IMR-90 (cell line): ENCODE data around the gene DYSF. TPM values are rescaled to one million over a fixed set of nuclear protein-coding genes. Genes with fewer than 3 reads are reported as not detected.

Source experiments
- ATAC-seq: fragments of 200-7000 bp; cut with Tn5 transposase; 2 replicates; pipeline ENCODE4 v1.9.1; 2020; ENCODE audit warnings: low read depth, mild to moderate bottlenecking, moderate library complexity
- BruUV-seq: library from RNA; stranded (reverse); fragments of 400-500 nt; replicated peaks from 2 replicates; lab custom pipeline; 2021; lab: Mats Ljungman, UMichigan
- CTCF ChIA-PET: fragments of 300-600 bp; formaldehyde crosslinking; extraction: SDS; loops from one replicate; lab custom pipeline; 2021; ENCODE audit warnings: antibody characterized with exemption; lab: Yijun Ruan, JAX
- POLR2A ChIA-PET: fragments of 300-600 bp; sonication (Branson Sonifier 250); formaldehyde crosslinking; loops from one replicate; lab custom pipeline; 2022; ENCODE audit warnings: antibody characterized with exemption; ENCODE audit not compliant: unreplicated experiment; lab: Charles Lee
- DNase-seq: peaks from one replicate; pipeline ENCODE4 v3.0.0; 2013
- H2AFZ ChIP-seq: replicated peaks from 2 replicates; pipeline ENCODE3; 2013; ENCODE audit warnings: low read length, mild to moderate bottlenecking; ENCODE audit not compliant: poor library complexity
- H2AK5ac ChIP-seq: 2 replicates; pipeline ENCODE4 v1.6.1; 2013; ENCODE audit warnings: low read depth, low read length, inconsistent platforms
- H2AK9ac ChIP-seq: replicated peaks from 2 replicates; pipeline ENCODE3; 2013; ENCODE audit warnings: mild to moderate bottlenecking, low read depth, low read length, moderate library complexity; ENCODE audit not compliant: poor library complexity
- H2BK120ac ChIP-seq: 2 replicates; pipeline ENCODE4 v1.6.1; 2013; ENCODE audit warnings: low read depth, low read length, inconsistent platforms
- H2BK15ac ChIP-seq: 3 replicates; pipeline ENCODE4 v1.6.1; 2013; ENCODE audit warnings: low read depth, low read length, inconsistent platforms
- H2BK20ac ChIP-seq: 2 replicates; pipeline ENCODE4 v1.6.1; 2013; ENCODE audit warnings: low read depth, mild to moderate bottlenecking, inconsistent platforms, low read length, moderate library complexity
- H2BK5ac ChIP-seq: 2 replicates; pipeline ENCODE4 v1.6.1; 2013; ENCODE audit warnings: mild to moderate bottlenecking, low read depth, low read length, inconsistent platforms; ENCODE audit not compliant: poor library complexity, severe bottlenecking
- H3K14ac ChIP-seq: replicated peaks from 2 replicates; pipeline ENCODE4 v1.6.1; 2013; ENCODE audit warnings: low read depth, low read length, inconsistent platforms
- H3K18ac ChIP-seq: 2 replicates; pipeline ENCODE4 v1.6.1; 2013; ENCODE audit warnings: low read depth, low read length, control low read depth
- H3K23ac ChIP-seq: 2 replicates; pipeline ENCODE4 v1.6.1; 2013; ENCODE audit warnings: low read depth, low read length, inconsistent platforms
- H3K27ac ChIP-seq: 2 replicates; pipeline ENCODE4 v1.5.1; 2013; ENCODE audit warnings: mild to moderate bottlenecking, control low read depth, low read length; ENCODE audit not compliant: insufficient read depth
- H3K27me3 ChIP-seq: 2 replicates; pipeline ENCODE4 v1.6.1; 2013; ENCODE audit warnings: low read length; ENCODE audit not compliant: control insufficient read depth, insufficient read depth
- H3K36me3 ChIP-seq: 2 replicates; pipeline ENCODE4 v1.6.1; 2013; ENCODE audit warnings: low read length, mixed read lengths; ENCODE audit not compliant: control insufficient read depth, insufficient read depth
- H3K4ac ChIP-seq: 2 replicates; pipeline ENCODE4 v1.6.1; 2013; ENCODE audit warnings: low read depth, low read length, inconsistent platforms
- H3K4me1 ChIP-seq: 2 replicates; pipeline ENCODE4 v1.6.1; 2013; ENCODE audit warnings: low read length, mixed read lengths; ENCODE audit not compliant: control insufficient read depth, insufficient read depth
- H3K4me2 ChIP-seq: 2 replicates; pipeline ENCODE4 v1.6.1; 2013; ENCODE audit warnings: low read depth, mild to moderate bottlenecking, control low read depth, low read length, moderate library complexity
- H3K4me3 ChIP-seq: 2 replicates; pipeline ENCODE4 v1.5.1; 2013; ENCODE audit warnings: low read depth, mild to moderate bottlenecking, control low read depth, low read length, moderate library complexity; ENCODE audit not compliant: insufficient read depth
- H3K56ac ChIP-seq: 2 replicates; pipeline ENCODE4 v1.6.1; 2013; ENCODE audit warnings: low read length, inconsistent platforms; ENCODE audit not compliant: insufficient read depth; ENCODE audit errors: extremely low read depth
- H3K79me1 ChIP-seq, 2 experiments: 2 replicates each; pipeline ENCODE4 v1.6.1; 2013; ENCODE audit warnings: low read length in 2 of 2, inconsistent platforms in 1 of 2, low read depth in 1 of 2
- H3K9ac ChIP-seq: 2 replicates; pipeline ENCODE4 v1.6.1; 2013; ENCODE audit warnings: low read depth, low read length, control low read depth
- H3K9me1 ChIP-seq: 2 replicates; pipeline ENCODE4 v1.6.1; 2013; ENCODE audit warnings: low read length, inconsistent platforms; ENCODE audit not compliant: insufficient read depth
- H3K9me3 ChIP-seq: 2 replicates; pipeline ENCODE4 v1.6.1; 2013; ENCODE audit warnings: low read length; ENCODE audit not compliant: control insufficient read depth, insufficient read depth
- H4K20me1 ChIP-seq: 2 replicates; pipeline ENCODE4 v1.6.1; 2013; ENCODE audit warnings: low read length, inconsistent platforms; ENCODE audit not compliant: insufficient read depth
- H4K5ac ChIP-seq: 2 replicates; pipeline ENCODE4 v1.6.1; 2013; ENCODE audit warnings: mild to moderate bottlenecking, low read depth, low read length, control low read depth
- H4K8ac ChIP-seq, 2 experiments: 2 replicates each; pipeline ENCODE4 v1.6.1; 2013; ENCODE audit warnings: low read depth in 2 of 2, low read length in 2 of 2, control low read depth in 1 of 2, inconsistent platforms in 1 of 2
- H4K91ac ChIP-seq: 2 replicates; pipeline ENCODE4 v1.6.1; 2013; ENCODE audit warnings: low read depth, low read length, inconsistent platforms; ENCODE audit not compliant: insufficient read depth
- BHLHE40 ChIP-seq: fragments of 150-350 bp; IDR thresholded peaks from 2 replicates; pipeline ENCODE4 v1.6.1; 2016; ENCODE audit warnings: mild to moderate bottlenecking, low read depth, low read length
- CEBPB ChIP-seq: IDR thresholded peaks from 2 replicates; pipeline ENCODE4 v1.6.1; 2012; ENCODE audit warnings: low read depth, low read length, improper control_type of control experiment
- CTCF ChIP-seq: conservative IDR thresholded peaks from 2 replicates; pipeline ENCODE4 v1.5.1; 2012; ENCODE audit warnings: mild to moderate bottlenecking, low read depth, low read length, improper control_type of control experiment
- ELK1 ChIP-seq: fragments of 150-350 bp; IDR thresholded peaks from 2 replicates; pipeline ENCODE4 v1.6.1; 2016; ENCODE audit warnings: low read depth, mild to moderate bottlenecking, low read length, moderate library complexity, borderline replicate concordance
- FOS ChIP-seq: fragments of 150-350 bp; IDR thresholded peaks from 2 replicates; pipeline ENCODE4 v1.6.1; 2016; ENCODE audit warnings: low read depth, low read length
- MAFK ChIP-seq: IDR thresholded peaks from 2 replicates; pipeline ENCODE4 v1.6.1; 2012; ENCODE audit warnings: low read depth, low read length, improper control_type of control experiment
- MAZ ChIP-seq: IDR thresholded peaks from 2 replicates; pipeline ENCODE4 v1.6.1; 2012; ENCODE audit warnings: low read depth, mild to moderate bottlenecking, low read length, improper control_type of control experiment, moderate library complexity, borderline replicate concordance
- MXI1 ChIP-seq: IDR thresholded peaks from 2 replicates; pipeline ENCODE4 v1.6.1; 2012; ENCODE audit warnings: low read depth, mild to moderate bottlenecking, low read length, moderate library complexity, borderline replicate concordance
- NFE2L2 ChIP-seq: fragments of 150-350 bp; IDR thresholded peaks from 2 replicates; pipeline ENCODE4 v1.6.1; 2016; ENCODE audit warnings: low read depth, mild to moderate bottlenecking, low read length
- POLR2A ChIP-seq: IDR thresholded peaks from 2 replicates; pipeline ENCODE4 v1.6.1; 2012; ENCODE audit warnings: mild to moderate bottlenecking, low read depth, low read length
- RAD21 ChIP-seq: IDR thresholded peaks from 2 replicates; pipeline ENCODE4 v1.6.1; 2012; ENCODE audit warnings: low read length, improper control_type of control experiment
- RCOR1 ChIP-seq: IDR thresholded peaks from 2 replicates; pipeline ENCODE4 v1.6.1; 2012; ENCODE audit warnings: mild to moderate bottlenecking, low read length, improper control_type of control experiment; ENCODE audit not compliant: insufficient replicate concordance
- RFX5 ChIP-seq: IDR thresholded peaks from 2 replicates; pipeline ENCODE4 v1.8.0; 2012; ENCODE audit warnings: low read depth, mild to moderate bottlenecking, low read length, moderate library complexity
- USF2 ChIP-seq: fragments of 150-350 bp; IDR thresholded peaks from 2 replicates; pipeline ENCODE4 v1.6.1; 2017; ENCODE audit warnings: mild to moderate bottlenecking, antibody characterized with exemption, low read length, low read depth
- WGBS, 2 experiments: methylation state at CpG; one replicate each; pipeline versions ENCODE4 v1.1.5 to v1.1.7; 2013; ENCODE audit warnings: missing lambda C conversion rate in 2 of 2; ENCODE audit not compliant: insufficient read length in 1 of 2; ENCODE audit errors: extremely low coverage in 2 of 2; 5-methylcytosine and 5-hydroxymethylcytosine counted together
- dilution Hi-C: fragments of 300-500 bp; cut with HindIII; formaldehyde crosslinking; loops from one replicate; pipeline ENCODE4 v1.14.3; 2018; ENCODE audit warnings: low sequenced_read_pairs; ENCODE audit not compliant: unreplicated experiment
- in situ Hi-C: fragments of 300-500 bp; cut with MboI; formaldehyde crosslinking; loops from 3 replicates; pipeline ENCODE4 v1.14.3; 2019; ENCODE audit warnings: low sequenced_read_pairs, inconsistent platforms, mixed read lengths
- intact Hi-C: fragments of 100-400 bp; cut with micrococcal nuclease; formaldehyde crosslinking; loops from 2 replicates; pipeline ENCODE4 v1.10.0; 2022
- polyA plus RNA-seq, 3 experiments: library from polyadenylated mRNA; depleted of rRNA; stranded (reverse); fragments of >200 nt; gene quantifications; 2 replicates each; pipeline ENCODE4 v1.2.3, GENCODE V29; 2012; ENCODE audit warnings: low replicate concordance in 1 of 3
- total RNA-seq: library from RNA; depleted of rRNA; stranded (reverse); fragments of >200 nt; gene quantifications from 2 replicates; pipeline ENCODE4 v1.2.3, GENCODE V29; 2012

Gene DYSF
- total and polyA plus RNA-seq, 2 of the 4 experiments (the other 2 are of a cell fraction) = 0.09 to 0.18 TPM

GRCh38 chr2:71715241-71715750 lies 261.9 kb downstream of the DYSF start:
- no TSS peak for BruUV-seq
- Histone ChIP-seq H4K20me1 (peaks cover 7% of the 10 kb centered on the region; the same call in 1 of the 2 replicates), H3K4me1 (peaks cover 11% of the 10 kb centered on the region), H3K4me3 (no peak overlapping the region), H3K18ac (no peak overlapping the region), H3K27me3 (peaks cover 12% of the 10 kb centered on the region), H3K27ac (no peak overlapping the region), H4K91ac (no peak overlapping the region), H3K36me3 (no peaks in the 10 kb centered on the region), H3K14ac (no peak overlapping the region), H2BK15ac (no peak overlapping the region), H2BK5ac (no peak overlapping the region), H3K9ac (no peak overlapping the region), H2AK5ac (no peak overlapping the region), H2AK9ac (no peak overlapping the region), H2BK120ac (no peak overlapping the region), H2AFZ (no peak overlapping the region), H4K8ac (no peak overlapping the region), H3K9me3 (no peaks in the 10 kb centered on the region), H3K56ac (no peak overlapping the region), H3K23ac (no peak overlapping the region), H3K4me2 (no peak overlapping the region), H3K79me1 (no peaks in the 10 kb centered on the region), H3K4ac (no peak overlapping the region), H4K5ac (no peak overlapping the region), H3K9me1 (peaks cover 19% of the 10 kb centered on the region; the same call in 1 of the 2 replicates), H2BK20ac (no peak overlapping the region)
- dilution Hi-C loops = no loop called here
- no peak for ATAC-seq
- CTCF ChIA-PET = no interaction called here
- intact Hi-C loops = no loop called here
- TF ChIP-seq RFX5 (no peak), MAZ (no peak), MXI1 (no peak), USF2 (no peak), POLR2A (no peak), CEBPB (no peak), MAFK (no peak), ELK1 (no peak), RCOR1 (no peak), CTCF (no peak), RAD21 (no peak), NFE2L2 (no peak), BHLHE40 (no peak), FOS (no peak)
- no peak for DNase-seq
- POLR2A ChIA-PET = no interaction called here
- 91% methylated on average over 3 of the region's 6 CpGs; no CpG with 5 or more reads in 1 of the 2 experiments for whole genome bisulfite sequencing, 2 experiments
- in situ Hi-C loops = no loop called here
